Stimulated activated CD8-positive, alpha-beta memory T cell treated with anti-CD3 and anti-CD28 coated beads, Interleukin-4, amount 100 ng/mL, for 4 hours (primary cell): ENCODE measurements around the gene PRRT1B.

Experiments used
- DNase-seq, 2 donors: peaks; one replicate each; pipeline ENCODE4 v3.0.0-alpha.2; 2020; ENCODE audit warnings: low read depth in 2 of 2, low spot score in 1 of 2

The PRRT1B gene

GRCh38 chr9:131578731-131579504 lies 33.6 kb downstream of the PRRT1B start:
- no peak for DNase-seq

GRCh38 chr9:131579789-131580211 lies 34.5 kb downstream of the PRRT1B start:
- DNase-seq: no peak

DNA sequence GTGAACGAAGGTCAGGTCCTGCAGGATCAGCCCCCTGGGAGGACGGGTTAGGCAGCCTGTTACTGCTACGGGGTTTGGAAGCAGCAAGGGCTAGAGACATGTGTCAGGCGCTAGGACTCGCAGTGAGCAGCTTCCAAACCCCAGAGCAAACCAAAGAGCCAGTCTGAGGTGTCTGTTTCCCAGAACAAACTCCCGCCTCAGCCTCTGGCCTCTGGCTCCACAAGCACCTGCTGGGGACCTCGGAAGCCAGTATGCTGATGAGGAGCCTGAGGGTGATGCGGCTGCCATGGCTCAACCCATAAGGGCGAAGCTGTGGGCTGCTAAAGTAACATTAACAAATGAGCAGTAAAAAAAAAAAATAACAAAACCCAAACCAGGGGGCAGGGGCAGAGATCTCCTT lies 35.0 kb downstream of the PRRT1B start:
- no peak for DNase-seq

DNA sequence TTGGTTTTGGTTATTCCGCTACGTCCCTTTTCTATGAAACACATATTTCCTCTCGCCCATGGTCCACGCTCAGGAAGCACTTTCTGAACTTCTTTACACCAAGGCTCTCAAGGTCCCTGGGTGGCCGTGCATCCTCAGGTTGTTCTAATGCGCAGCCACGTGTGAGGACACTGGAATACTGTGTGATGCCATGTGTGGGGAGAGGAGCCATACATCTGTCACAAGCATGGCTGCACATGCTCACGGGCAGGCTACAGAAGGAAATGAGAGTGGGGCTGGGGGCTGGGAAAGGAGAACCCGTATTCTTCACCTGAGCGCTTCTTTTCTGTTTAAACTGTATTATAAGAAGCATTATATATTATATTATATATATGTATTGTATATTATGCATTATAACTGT lies 36.7 kb downstream of the PRRT1B start:
- DNase-seq: no peak

- no peak for DNase-seq
Observed at GRCh38 chr9:131582466-131583336, 37.4 kb downstream of the PRRT1B start.

GRCh38 chr9:131583337-131583645 lies 38.0 kb downstream of the PRRT1B start:
- DNase-seq: no peak

DNA sequence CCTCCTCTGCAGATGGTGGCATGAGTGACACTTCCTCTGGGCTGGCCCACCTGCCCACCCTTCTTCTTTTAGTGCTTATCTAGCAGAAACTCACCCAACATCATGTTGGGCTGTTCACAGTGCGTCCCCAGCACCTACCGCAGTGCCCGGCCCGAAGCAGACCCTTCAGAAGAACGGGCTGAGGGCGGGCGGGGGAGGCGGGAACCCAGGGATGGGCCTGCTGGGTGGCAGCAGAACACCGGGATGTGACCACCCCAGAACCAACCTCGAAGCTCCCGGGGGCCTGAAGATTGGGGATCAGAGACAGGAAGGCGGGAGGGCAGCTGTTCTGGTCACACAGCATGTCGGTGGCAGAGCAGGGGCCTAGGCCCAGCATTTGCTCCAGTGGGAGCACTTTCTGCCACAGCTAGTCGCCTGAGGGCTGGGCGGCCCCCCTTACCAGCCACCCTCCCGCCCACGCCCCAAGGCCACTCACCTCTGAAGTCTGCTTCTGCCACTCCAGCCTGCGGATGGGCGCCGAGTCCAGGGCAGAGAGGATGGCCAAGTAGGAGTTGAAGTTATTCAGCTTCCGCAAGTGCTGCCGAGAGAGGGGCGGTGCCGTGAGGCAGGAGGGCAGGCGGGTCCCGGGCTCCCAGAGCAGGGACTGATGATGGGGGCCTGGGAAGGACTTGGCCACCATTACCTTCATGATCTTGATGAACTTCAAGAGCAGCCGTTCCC lies 38.7 kb downstream of the PRRT1B start:
- DNase-seq: no peak

DNA sequence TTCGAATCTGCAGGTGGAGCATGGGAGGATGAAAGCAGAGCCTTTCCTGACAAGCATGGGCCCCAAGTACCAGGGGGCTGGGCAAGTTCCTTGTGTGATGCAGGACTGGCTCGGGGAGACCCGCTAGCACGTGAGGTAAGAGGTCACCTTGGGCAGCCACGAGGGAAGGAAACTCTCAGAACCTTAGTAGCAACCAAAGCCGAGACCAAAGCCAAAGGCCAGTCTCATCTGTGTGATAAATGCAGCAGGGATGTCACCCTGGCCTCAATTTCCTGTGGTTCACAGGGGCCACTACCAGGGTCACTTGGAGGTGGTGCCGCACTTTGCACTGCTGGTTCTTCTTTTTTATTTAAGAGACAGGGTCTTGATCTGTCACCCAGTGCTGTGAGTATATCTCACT lies 39.5 kb downstream of the PRRT1B start:
- DNase-seq: no peak

- DNase-seq: peak in 1 of 2 donors; percentile 21
Observed at GRCh38 chr9:131585375-131585774, 40.1 kb downstream of the PRRT1B start.

- DNase-seq: no peak
Observed at GRCh38 chr9:131587331-131587730, 42.0 kb downstream of the PRRT1B start.

DNA sequence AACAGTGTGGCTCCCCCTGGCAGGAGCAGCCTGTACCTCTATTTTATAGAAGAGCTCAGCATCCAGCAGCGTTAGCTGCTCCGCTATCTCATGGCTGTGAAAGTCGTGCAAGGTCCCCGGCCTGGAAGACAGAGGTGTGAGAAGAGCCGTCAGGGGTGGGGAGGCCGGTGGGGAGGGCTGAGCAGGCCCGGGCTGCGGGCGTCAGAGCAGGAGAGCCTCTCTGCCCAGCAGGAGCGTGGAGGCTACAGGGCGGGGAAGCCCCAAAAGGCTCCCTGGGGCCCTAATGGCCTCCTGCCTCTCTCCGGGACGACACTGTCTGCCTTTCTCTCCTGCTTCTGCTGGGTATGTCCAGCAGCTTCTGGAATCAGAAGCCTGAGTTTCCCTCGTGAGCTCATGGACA lies 42.6 kb downstream of the PRRT1B start:
- no peak for DNase-seq

GRCh38 chr9:131588396-131588795 lies 43.1 kb downstream of the PRRT1B start:
- DNase-seq: no peak

DNA sequence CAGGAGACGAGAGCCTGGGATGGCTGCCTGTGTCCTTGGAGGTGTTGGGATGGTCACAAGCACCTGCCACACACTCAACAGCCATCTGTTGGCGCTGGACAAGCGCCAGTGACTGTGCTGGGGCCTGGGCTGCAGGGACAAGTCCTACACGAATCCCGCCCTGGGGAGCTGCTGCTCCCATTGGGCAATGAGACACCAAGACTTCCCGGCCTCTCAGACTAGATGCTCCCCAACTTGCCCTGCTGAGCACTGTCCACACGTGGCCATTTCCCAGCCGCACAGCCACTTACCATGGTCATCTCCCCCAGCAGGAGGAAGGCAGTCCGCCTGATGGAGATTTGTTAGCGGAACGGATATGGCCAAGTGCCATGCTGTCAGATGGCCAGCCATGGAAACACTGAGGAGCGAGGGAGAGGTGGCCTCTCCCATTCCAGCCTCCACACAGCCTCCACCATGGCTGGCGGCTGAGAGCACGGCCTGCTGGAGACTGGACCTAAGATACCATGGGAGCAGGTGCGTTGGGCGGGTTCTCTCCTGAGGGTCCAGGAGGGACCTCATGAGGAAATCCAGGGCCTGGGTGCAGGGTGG lies 43.9 kb downstream of the PRRT1B start:
- DNase-seq: no peak

GRCh38 chr9:131589993-131590392 lies 44.7 kb downstream of the PRRT1B start:
- no peak for DNase-seq

DNA sequence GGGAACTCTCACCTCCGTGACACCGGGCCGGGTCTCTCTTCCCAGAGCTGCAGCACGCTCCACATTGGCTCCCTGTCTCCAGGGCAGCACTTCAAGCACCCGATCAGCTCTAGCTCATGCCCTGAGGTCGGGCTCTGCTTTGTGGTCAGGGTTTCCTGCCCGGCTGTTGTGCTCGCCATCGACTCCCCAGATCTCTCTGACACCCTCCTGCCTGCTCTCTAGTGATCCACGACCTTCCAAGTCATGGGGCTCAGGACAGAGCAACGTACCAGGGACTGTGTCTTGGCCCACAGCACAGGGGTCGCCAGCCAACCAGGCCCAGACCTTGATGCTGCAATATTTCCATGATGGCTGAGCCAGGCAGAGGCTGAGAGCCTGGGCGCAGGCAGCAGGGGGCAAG lies 45.1 kb downstream of the PRRT1B start:
- no peak for DNase-seq

GRCh38 chr9:131590907-131591844 lies 45.9 kb downstream of the PRRT1B start:
- DNase-seq: peak; percentile 46 to 59

- no peak for DNase-seq
Observed at GRCh38 chr9:131591845-131592208, 46.5 kb downstream of the PRRT1B start.

- DNase-seq: no peak
Observed at GRCh38 chr9:131593091-131593820, 47.9 kb downstream of the PRRT1B start.

GRCh38 chr9:131593936-131594665 lies 48.8 kb downstream of the PRRT1B start:
- DNase-seq: no peak
